CD14-positive monocyte (primary cell): ENCODE data around the gene KANSL3. TPM values are rescaled to one million over a fixed set of nuclear protein-coding genes. Genes with fewer than 3 reads are reported as not detected.

Source experiments
- DNase-seq, 3 donors: peaks; one replicate each; pipeline ENCODE4 v3.0.0-alpha.2; 2011 to 2022
- H2AFZ ChIP-seq: 2 replicates; pipeline ENCODE4 v1.6.0; 2012; ENCODE audit warnings: mild to moderate bottlenecking, low read depth, low read length, inconsistent platforms; ENCODE audit not compliant: insufficient read depth, poor library complexity, severe bottlenecking
- H3K27ac ChIP-seq, 2 donors: 1 replicate in 1 of 2; 2 replicates in 1 of 2; pipeline ENCODE4 v1.5.1; 2012 to 2013; ENCODE audit warnings: low read length in 2 of 2, control low read depth in 1 of 2, inconsistent platforms in 1 of 2, low read depth in 1 of 2, mild to moderate bottlenecking in 1 of 2
- H3K27me3 ChIP-seq, 2 donors: one replicate each; pipeline versions ENCODE4 v1.6.0 to v1.6.1; 2011 to 2013; ENCODE audit warnings: low read length in 2 of 2; ENCODE audit not compliant: control insufficient read depth in 2 of 2, insufficient read depth in 2 of 2
- H3K36me3 ChIP-seq, 2 donors: replicated peaks in 1 of 2; 1 replicate in 1 of 2; 2 replicates in 1 of 2; pipeline versions ENCODE4 v1.5.1 to v1.6.1; 2012 to 2013; ENCODE audit warnings: low read length in 2 of 2, control low read depth in 1 of 2, inconsistent platforms in 1 of 2, mild to moderate bottlenecking in 1 of 2; ENCODE audit not compliant: insufficient read depth in 2 of 2, control insufficient read depth in 1 of 2
- H3K4me1 ChIP-seq, 2 donors: 1 replicate in 1 of 2; 2 replicates in 1 of 2; pipeline versions ENCODE4 v1.5.1 to v1.6.1; 2012 to 2013; ENCODE audit warnings: low read length in 2 of 2, control low read depth in 1 of 2, inconsistent platforms in 1 of 2, mild to moderate bottlenecking in 1 of 2, moderate library complexity in 1 of 2; ENCODE audit not compliant: insufficient read depth in 2 of 2, control insufficient read depth in 1 of 2
- H3K4me2 ChIP-seq: replicated peaks from 2 replicates; pipeline ENCODE3; 2012; ENCODE audit warnings: low read length, moderate library complexity, mild to moderate bottlenecking; ENCODE audit not compliant: poor library complexity, severe bottlenecking; ENCODE audit errors: extremely low read depth
- H3K4me3 ChIP-seq, 3 experiments: fragments of 200-600 bp in 1 of 3; sonication (generic) in 1 of 3; replicated peaks in 1 of 3; 1 replicate in 2 of 3; 2 replicates in 1 of 3; pipeline ENCODE4 v1.5.1; 2011 to 2013; ENCODE audit warnings: low read length in 3 of 3, mild to moderate bottlenecking in 3 of 3, control low read depth in 2 of 3, low read depth in 2 of 3, inconsistent platforms in 1 of 3, moderate library complexity in 1 of 3
- H3K79me2 ChIP-seq: 2 replicates; pipeline ENCODE4 v1.6.0; 2012; ENCODE audit warnings: mild to moderate bottlenecking, control low read depth, inconsistent platforms, low read length, moderate library complexity; ENCODE audit not compliant: insufficient read depth
- H3K9ac ChIP-seq: 2 replicates; pipeline ENCODE4 v1.6.0; 2017; ENCODE audit warnings: low read length, mild to moderate bottlenecking; ENCODE audit not compliant: insufficient read depth, poor library complexity, severe bottlenecking
- H3K9me3 ChIP-seq, 2 donors: replicated peaks in 1 of 2; 1 replicate in 1 of 2; 2 replicates in 1 of 2; pipeline versions ENCODE4 v1.5.1 to v1.6.1; 2012 to 2013; ENCODE audit warnings: low read length in 2 of 2, control low read depth in 1 of 2; ENCODE audit not compliant: control insufficient read depth in 1 of 2, insufficient read depth in 1 of 2
- H4K20me1 ChIP-seq: 2 replicates; pipeline ENCODE4 v1.6.0; 2012; ENCODE audit warnings: mild to moderate bottlenecking, low read length, control low read depth, moderate library complexity; ENCODE audit not compliant: insufficient read depth
- H3K27ac Mint-ChIP-seq, 7 donors: one replicate each; pipeline ENCODE4 v1.8.0; 2020; ENCODE audit warnings: mild to moderate bottlenecking in 7 of 7, mixed read lengths in 7 of 7, moderate library complexity in 6 of 7, inconsistent platforms in 2 of 7
- H3K27me3 Mint-ChIP-seq, 3 donors: one replicate each; pipeline ENCODE4 v1.8.0; 2021 to 2022; ENCODE audit warnings: low read depth in 3 of 3, mild to moderate bottlenecking in 3 of 3, mixed read lengths in 3 of 3, moderate library complexity in 3 of 3, inconsistent platforms in 1 of 3
- H3K36me3 Mint-ChIP-seq, 2 donors: one replicate each; pipeline ENCODE4 v1.8.0; 2020; ENCODE audit warnings: mixed read lengths in 2 of 2, inconsistent platforms in 1 of 2, mild to moderate bottlenecking in 1 of 2
- H3K4me1 Mint-ChIP-seq: one replicate; pipeline ENCODE4 v1.8.0; 2020; ENCODE audit warnings: mild to moderate bottlenecking, mixed read lengths
- H3K4me3 Mint-ChIP-seq, 2 donors: one replicate each; pipeline ENCODE4 v1.8.0; 2020; ENCODE audit warnings: mild to moderate bottlenecking in 2 of 2, mixed read lengths in 2 of 2, moderate library complexity in 1 of 2
- H3K9me3 Mint-ChIP-seq, 7 donors: one replicate each; pipeline ENCODE4 v1.8.0; 2020 to 2022; ENCODE audit warnings: mixed read lengths in 7 of 7, mild to moderate bottlenecking in 6 of 7, moderate library complexity in 6 of 7, inconsistent platforms in 2 of 7
- WGBS: methylation state at CpG from one replicate; pipeline ENCODE4 v1.1.5; 2013; ENCODE audit warnings: missing lambda C conversion rate; ENCODE audit not compliant: insufficient coverage; 5-methylcytosine and 5-hydroxymethylcytosine counted together
- intact Hi-C, 2 donors: fragments of 100-400 bp; cut with micrococcal nuclease; formaldehyde crosslinking; loops; one replicate each; pipeline versions ENCODE4 v1.15.0 to v1.15.1; 2023
- polyA plus RNA-seq, 3 donors: library from polyadenylated mRNA; depleted of rRNA in 1 of 3; unstranded in 2 of 3; stranded (reverse) in 1 of 3; fragments of 300-500 nt in 2 of 3; fragments of >200 nt in 1 of 3; fragmentation: Illumina TruSeq in 2 of 3; gene quantifications; 1 replicate in 2 of 3; 2 replicates in 1 of 3; pipeline ENCODE4 v1.2.3, GENCODE V29; 2012 to 2021
- TF ChIP-seq, protein P1 (sequence below): fragments of 200-600 bp; IDR thresholded peaks from one replicate; pipeline ENCODE4 v1.8.0; 2022; ENCODE audit warnings: antibody characterized with exemption, mild to moderate bottlenecking

The KANSL3 gene
- polyA plus RNA-seq, 3 donors: 2.5 to 25.3 (median 7.2) TPM

DNA sequence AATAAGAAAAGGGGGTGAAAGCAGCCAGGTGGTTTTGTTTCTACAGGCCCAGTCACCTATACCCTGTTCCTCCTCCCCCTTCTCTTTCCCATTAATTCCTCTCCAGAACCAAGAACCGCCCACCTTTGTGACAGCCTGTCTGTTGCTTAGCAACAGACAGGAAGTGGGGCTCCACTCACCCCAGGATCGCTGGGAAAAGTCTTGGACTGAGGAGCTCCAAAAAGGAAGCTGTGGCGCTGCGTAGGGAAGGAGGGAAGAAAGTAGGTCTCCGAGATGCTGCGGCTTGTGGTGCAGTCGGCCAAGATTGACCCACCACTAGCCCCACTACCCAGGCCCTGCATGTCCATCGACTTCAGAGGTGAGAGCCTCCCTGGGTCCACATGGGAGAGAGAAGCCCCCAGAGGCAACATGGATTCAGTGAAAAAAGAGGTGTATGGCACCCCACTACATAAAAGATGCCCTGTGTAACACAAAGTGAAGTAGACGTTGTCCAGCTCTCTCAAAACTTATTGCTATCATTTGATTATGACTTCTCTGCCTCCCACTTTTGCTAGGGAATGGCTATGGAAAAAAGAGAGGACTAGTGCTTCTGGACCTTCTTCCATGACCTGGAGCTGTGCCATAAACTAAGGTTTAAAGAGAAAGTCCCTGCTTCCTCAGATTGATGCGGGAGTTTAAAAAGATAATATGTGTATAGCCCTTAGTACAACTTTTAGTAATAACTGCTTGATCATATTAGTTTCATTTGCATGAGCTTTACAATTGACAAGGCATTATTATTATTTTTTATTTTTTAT lies 4.7 kb upstream of the KANSL3 start, which contains the start of gene FER1L5:
Gene FER1L5 (plus strand): TSS at position 201 of the 797 bp plus-strand sequence. CDS start 73 bp downstream, at position 274.
- H3K9me3 Mint-ChIP-seq: peaks cover 0 to 2% (median 0%) of the 10 kb centered on the region in 7 donors
- H3K4me1 Mint-ChIP-seq: peaks cover 5% of the 10 kb centered on the region
- H3K9ac ChIP-seq: no peak within 1 kb of the TSS
- H3K9me3 ChIP-seq: no peaks in the 10 kb centered on the region
- no peak within 1 kb of the TSS for H3K27ac ChIP-seq
- H3K36me3 Mint-ChIP-seq: no peaks in the 10 kb centered on the region
- 60% methylated on average over 1 of the region's 10 CpGs for WGBS
- H3K4me2 ChIP-seq: no peak within 1 kb of the TSS
- H3K4me3 Mint-ChIP-seq: no peak within 1 kb of the TSS
- H4K20me1 ChIP-seq: no peaks in the 10 kb centered on the region
- no peak within 1 kb of the TSS for H3K4me3 ChIP-seq
- no peak for DNase-seq
- no peak within 1 kb of the TSS for H3K27ac Mint-ChIP-seq
- no peaks in the 10 kb centered on the region for H3K27me3 ChIP-seq
- no peaks in the 10 kb centered on the region for H3K36me3 ChIP-seq
- peaks cover 2 to 4% (median 4%) of the 10 kb centered on the region in 3 donors for H3K27me3 Mint-ChIP-seq
- intact Hi-C loops: no loop called here
- TF ChIP-seq, protein P1, sequence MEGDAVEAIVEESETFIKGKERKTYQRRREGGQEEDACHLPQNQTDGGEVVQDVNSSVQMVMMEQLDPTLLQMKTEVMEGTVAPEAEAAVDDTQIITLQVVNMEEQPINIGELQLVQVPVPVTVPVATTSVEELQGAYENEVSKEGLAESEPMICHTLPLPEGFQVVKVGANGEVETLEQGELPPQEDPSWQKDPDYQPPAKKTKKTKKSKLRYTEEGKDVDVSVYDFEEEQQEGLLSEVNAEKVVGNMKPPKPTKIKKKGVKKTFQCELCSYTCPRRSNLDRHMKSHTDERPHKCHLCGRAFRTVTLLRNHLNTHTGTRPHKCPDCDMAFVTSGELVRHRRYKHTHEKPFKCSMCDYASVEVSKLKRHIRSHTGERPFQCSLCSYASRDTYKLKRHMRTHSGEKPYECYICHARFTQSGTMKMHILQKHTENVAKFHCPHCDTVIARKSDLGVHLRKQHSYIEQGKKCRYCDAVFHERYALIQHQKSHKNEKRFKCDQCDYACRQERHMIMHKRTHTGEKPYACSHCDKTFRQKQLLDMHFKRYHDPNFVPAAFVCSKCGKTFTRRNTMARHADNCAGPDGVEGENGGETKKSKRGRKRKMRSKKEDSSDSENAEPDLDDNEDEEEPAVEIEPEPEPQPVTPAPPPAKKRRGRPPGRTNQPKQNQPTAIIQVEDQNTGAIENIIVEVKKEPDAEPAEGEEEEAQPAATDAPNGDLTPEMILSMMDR: no peak
- H3K79me2 ChIP-seq: no peaks in the 10 kb centered on the region
- peaks cover 6 to 8% of the 10 kb centered on the region in 2 donors for H3K4me1 ChIP-seq
- H2AFZ ChIP-seq: no peak within 1 kb of the TSS

DNA sequence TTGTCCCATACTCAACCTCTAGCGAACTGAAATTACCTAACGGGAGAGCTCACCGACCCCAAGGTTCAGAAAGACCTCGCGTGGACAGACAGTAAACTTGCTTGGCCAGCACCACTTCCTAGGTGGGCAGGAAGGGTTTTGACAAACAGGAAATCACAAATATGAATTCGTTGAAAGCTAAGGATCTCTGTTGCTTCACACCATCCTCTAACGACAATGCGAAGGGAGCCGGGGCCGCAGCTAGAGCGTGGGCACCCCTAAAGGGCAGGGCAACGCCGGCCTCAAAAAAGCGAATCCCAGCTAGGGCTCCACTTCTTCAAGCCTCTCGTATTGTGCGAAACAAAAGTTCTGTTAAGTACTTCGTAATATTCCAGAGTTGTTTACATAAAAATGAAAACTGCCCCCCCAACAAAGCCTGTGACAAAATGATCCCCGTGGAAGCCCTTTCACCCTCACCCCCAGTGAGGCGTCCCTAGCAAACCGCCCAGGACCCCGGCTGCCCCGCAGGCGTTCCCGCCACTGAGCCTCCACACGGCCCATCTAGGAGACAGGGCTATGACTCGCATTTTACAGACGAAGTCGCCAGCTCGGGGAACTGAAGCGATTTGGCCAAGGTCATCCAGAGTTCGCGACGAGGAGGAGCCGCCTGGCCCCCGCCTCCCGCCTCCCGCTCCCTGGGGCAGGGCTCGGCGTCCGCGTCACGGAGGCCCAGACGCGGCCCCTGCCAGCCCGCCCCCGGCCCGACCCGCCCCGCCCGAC lies 548 bp downstream of the KANSL3 start:
- Histone ChIP-seq H2AFZ (peak overlapping the region; percentile 89), H3K27ac (peak overlapping the region; percentile 87 to 88), H3K9me3 (no peaks in the 10 kb centered on the region), H3K4me1 (peaks cover 23 to 37% of the 10 kb centered on the region in 2 donors), H3K79me2 (peaks cover 51% of the 10 kb centered on the region), H3K9ac (peak overlapping the region; percentile 84), H3K27me3 (no peaks in the 10 kb centered on the region), H3K4me3 (peak overlapping the region; percentile 61 to 83 (median 64)), H3K36me3 (peaks cover 0 to 20% of the 10 kb centered on the region in 2 donors), H3K4me2 (peak overlapping the region; percentile 95), H4K20me1 (peaks cover 1% of the 10 kb centered on the region)
- H3K9me3 Mint-ChIP-seq: no peaks in the 10 kb centered on the region
- TF ChIP-seq, protein P1: no peak
- H3K4me1 Mint-ChIP-seq: peaks cover 37% of the 10 kb centered on the region
- intact Hi-C loops: loop anchor here (2.0 to 10.0 kb wide), 6 partner anchors 19 to 1027 kb away; partner anchors contain the start of genes CNNM4 (in 2 of the 2), ACTR1B (in 1 of the 2), ARID5A (in 1 of the 2) and C2orf92 (in 1 of the 2)
- peaks cover 18 to 23% of the 10 kb centered on the region in 2 donors for H3K36me3 Mint-ChIP-seq
- 0% methylated on average over 40 of the region's 50 CpGs for WGBS
- peaks cover 2 to 7% (median 4%) of the 10 kb centered on the region in 3 donors for H3K27me3 Mint-ChIP-seq
- DNase-seq: peak; percentile 94 to 95 (median 95)
- peak overlapping the region; percentile 93 to 97 for H3K4me3 Mint-ChIP-seq
- peak overlapping the region; percentile 97 to 99 (median 98) for H3K27ac Mint-ChIP-seq
